Liver (tissue), 9 donors: Measurements from ENCODE around the gene NBEA. TPM values are rescaled to one million over a fixed set of nuclear protein-coding genes. Genes with fewer than 3 reads are reported as not detected.

Experiments
- DNase-seq: peaks from one replicate; pipeline ENCODE4 v3.0.0-alpha.2; 2017; ENCODE audit warnings: low spot score
- H3K27ac ChIP-seq, 2 donors: one replicate each; pipeline ENCODE4 v1.7.0; 2013; ENCODE audit warnings: inconsistent platforms in 2 of 2, low read length in 2 of 2, control low read depth in 1 of 2, low read depth in 1 of 2, mild to moderate bottlenecking in 1 of 2
- H3K27me3 ChIP-seq, 4 donors: one replicate each; pipeline versions ENCODE4 v1.6.1 to v1.7.0; 2013; ENCODE audit warnings: low read length in 3 of 4, inconsistent platforms in 1 of 4, mild to moderate bottlenecking in 1 of 4, moderate library complexity in 1 of 4; ENCODE audit not compliant: control insufficient read depth in 4 of 4, insufficient read depth in 4 of 4
- H3K36me3 ChIP-seq, 4 donors: one replicate each; pipeline versions ENCODE4 v1.6.1 to v1.7.0; 2013; ENCODE audit warnings: low read length in 3 of 4, mild to moderate bottlenecking in 3 of 4, low read depth in 1 of 4, moderate library complexity in 1 of 4; ENCODE audit not compliant: control insufficient read depth in 4 of 4, insufficient read depth in 3 of 4
- H3K4me1 ChIP-seq, 4 donors: one replicate each; pipeline versions ENCODE4 v1.6.1 to v1.7.0; 2013; ENCODE audit warnings: low read length in 3 of 4, mild to moderate bottlenecking in 3 of 4, moderate library complexity in 1 of 4; ENCODE audit not compliant: control insufficient read depth in 4 of 4, insufficient read depth in 4 of 4
- H3K4me3 ChIP-seq, 3 donors: one replicate each; pipeline versions ENCODE4 v1.6.1 to v1.7.0; 2013; ENCODE audit warnings: low read length in 3 of 3, control low read depth in 1 of 3, low read depth in 1 of 3, mild to moderate bottlenecking in 1 of 3
- H3K9ac ChIP-seq, 2 donors: one replicate each; pipeline ENCODE4 v1.7.0; 2013; ENCODE audit warnings: low read length in 2 of 2, mild to moderate bottlenecking in 2 of 2, moderate library complexity in 2 of 2, control low read depth in 1 of 2, low read depth in 1 of 2
- H3K9me3 ChIP-seq, 4 donors: one replicate each; pipeline versions ENCODE4 v1.6.1 to v1.7.0; 2013; ENCODE audit warnings: low read length in 3 of 4; ENCODE audit not compliant: control insufficient read depth in 4 of 4
- EGR1 ChIP-seq, 2 donors: IDR thresholded peaks; 2 replicates each; pipeline ENCODE4 v1.6.1; 2016 to 2018; ENCODE audit warnings: antibody characterized with exemption in 2 of 2, low read depth in 2 of 2
- FOXA1 ChIP-seq: IDR thresholded peaks from 2 replicates; pipeline ENCODE4 v1.6.1; 2016; ENCODE audit warnings: antibody characterized with exemption
- FOXA2 ChIP-seq: IDR thresholded peaks from 2 replicates; pipeline ENCODE4 v1.6.1; 2016; ENCODE audit warnings: antibody characterized with exemption
- GABPA ChIP-seq, 2 donors: IDR thresholded peaks in 1 of 2; conservative IDR thresholded peaks in 1 of 2; 2 replicates each; pipeline ENCODE4 v1.6.1; 2016; ENCODE audit warnings: antibody characterized with exemption in 2 of 2, mild to moderate bottlenecking in 1 of 2, moderate library complexity in 1 of 2
- HNF4A ChIP-seq, 2 donors: conservative IDR thresholded peaks; 2 replicates each; pipeline ENCODE4 v1.6.1; 2016; ENCODE audit warnings: antibody characterized with exemption in 2 of 2, mild to moderate bottlenecking in 2 of 2
- HNF4G ChIP-seq: IDR thresholded peaks from 2 replicates; pipeline ENCODE4 v1.6.1; 2016; ENCODE audit warnings: antibody characterized with exemption
- JUND ChIP-seq, 2 donors: IDR thresholded peaks; 2 replicates each; pipeline ENCODE4 v1.6.1; 2016; ENCODE audit warnings: antibody characterized with exemption in 2 of 2
- NR2F2 ChIP-seq: IDR thresholded peaks from 2 replicates; pipeline ENCODE4 v1.6.1; 2016; ENCODE audit warnings: antibody characterized with exemption
- RAD21 ChIP-seq, 2 donors: IDR thresholded peaks; 2 replicates each; pipeline ENCODE4 v1.6.1; 2016; ENCODE audit warnings: antibody characterized with exemption in 2 of 2, mild to moderate bottlenecking in 2 of 2
- RXRA ChIP-seq, 2 donors: IDR thresholded peaks; 2 replicates each; pipeline ENCODE4 v1.6.1; 2017 to 2018; ENCODE audit warnings: antibody characterized with exemption in 2 of 2, mild to moderate bottlenecking in 1 of 2
- SP1 ChIP-seq: IDR thresholded peaks from 2 replicates; pipeline ENCODE4 v1.6.1; 2018; ENCODE audit warnings: antibody characterized with exemption, mild to moderate bottlenecking
- TAF1 ChIP-seq: conservative IDR thresholded peaks from 2 replicates; pipeline ENCODE4 v1.6.1; 2016; ENCODE audit warnings: antibody characterized with exemption, mild to moderate bottlenecking
- YY1 ChIP-seq: IDR thresholded peaks from 2 replicates; pipeline ENCODE4 v1.6.1; 2016; ENCODE audit warnings: antibody characterized with exemption, mild to moderate bottlenecking
- WGBS: extraction: QIAGEN DNeasy Blood & Tissue Kit; methylation state at CpG from one replicate; pipeline ENCODE4 v1.1.7; 2013; 5-methylcytosine and 5-hydroxymethylcytosine counted together
- polyA plus RNA-seq, 2 donors: library from polyadenylated mRNA; stranded (reverse) in 1 of 2; unstranded in 1 of 2; fragments of 200-250 nt in 1 of 2; fragments of >200 nt in 1 of 2; fragmentation: Nextera tagmentation in 1 of 2; extraction: Ambion mirVana in 1 of 2; gene quantifications; one replicate each; pipeline versions ENCODE4 v1.2.1 to v1.2.3, GENCODE V29; 2013 to 2015
- total RNA-seq, 2 donors: library from RNA; depleted of rRNA; stranded (reverse); fragments of >200 nt; gene quantifications; one replicate each; pipeline ENCODE4 v1.2.3, GENCODE V29; 2014
- TF ChIP-seq, protein P1 (sequence below): fragments of 150-350 bp; IDR thresholded peaks from 2 replicates; pipeline ENCODE4 v1.5.1; 2017; ENCODE audit warnings: improper control_type of control experiment, low read depth, low read length; ENCODE audit not compliant: missing input control
- TF ChIP-seq, protein P2 (sequence below): IDR thresholded peaks from 2 replicates; pipeline ENCODE4 v1.6.1; 2016; ENCODE audit warnings: antibody characterized with exemption
- TF ChIP-seq, protein P3 (sequence below): IDR thresholded peaks from 2 replicates; pipeline ENCODE4 v1.6.1; 2016; ENCODE audit warnings: antibody characterized with exemption
- TF ChIP-seq, protein P4 (sequence below): IDR thresholded peaks from 2 replicates; pipeline ENCODE4 v1.6.1; 2016; ENCODE audit warnings: antibody characterized with exemption, mild to moderate bottlenecking
- TF ChIP-seq, protein P5 (sequence below): IDR thresholded peaks from 2 replicates; pipeline ENCODE4 v1.6.1; 2016; ENCODE audit warnings: antibody characterized with exemption
- donor health status: healthy.
- donor health status: healthy.
- donor health status: healthy.
- donor health status: healthy.
- donor health status: healthy.

NBEA gene
- total and polyA plus RNA-seq, 4 donors = 0.24 to 3.5 (median 1.4) TPM

DNA sequence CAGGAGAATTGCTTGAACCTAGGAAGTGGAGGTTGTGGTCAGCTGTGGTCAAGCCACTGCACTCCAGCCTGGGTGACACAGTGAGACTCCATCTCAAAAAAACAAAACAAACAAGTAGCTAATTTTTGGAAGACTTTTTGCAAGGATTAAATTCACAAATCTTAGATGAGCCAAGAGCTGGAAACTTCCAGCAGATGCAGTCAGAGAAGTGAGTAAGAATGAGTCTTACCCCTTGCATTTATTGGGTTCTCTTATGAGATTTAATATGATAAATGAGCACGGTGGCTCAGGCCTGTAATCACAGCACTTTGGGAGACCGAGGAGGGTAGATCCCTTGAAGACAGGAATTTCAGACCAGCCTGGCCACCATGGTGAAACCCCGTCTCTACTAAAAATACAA lies 44.9 kb upstream of the NBEA start (continued):
- TF ChIP-seq GABPA (IDR thresholded peaks at IDR 0.05 in 1 of 2, conservative IDR thresholded peaks at IDR 0.05 in 1 of 2) = no peak
- no peak for TF ChIP-seq JUND (IDR thresholded peaks at IDR 0.05)
- no peak for TF ChIP-seq FOXA2
- TF ChIP-seq, protein P1, sequence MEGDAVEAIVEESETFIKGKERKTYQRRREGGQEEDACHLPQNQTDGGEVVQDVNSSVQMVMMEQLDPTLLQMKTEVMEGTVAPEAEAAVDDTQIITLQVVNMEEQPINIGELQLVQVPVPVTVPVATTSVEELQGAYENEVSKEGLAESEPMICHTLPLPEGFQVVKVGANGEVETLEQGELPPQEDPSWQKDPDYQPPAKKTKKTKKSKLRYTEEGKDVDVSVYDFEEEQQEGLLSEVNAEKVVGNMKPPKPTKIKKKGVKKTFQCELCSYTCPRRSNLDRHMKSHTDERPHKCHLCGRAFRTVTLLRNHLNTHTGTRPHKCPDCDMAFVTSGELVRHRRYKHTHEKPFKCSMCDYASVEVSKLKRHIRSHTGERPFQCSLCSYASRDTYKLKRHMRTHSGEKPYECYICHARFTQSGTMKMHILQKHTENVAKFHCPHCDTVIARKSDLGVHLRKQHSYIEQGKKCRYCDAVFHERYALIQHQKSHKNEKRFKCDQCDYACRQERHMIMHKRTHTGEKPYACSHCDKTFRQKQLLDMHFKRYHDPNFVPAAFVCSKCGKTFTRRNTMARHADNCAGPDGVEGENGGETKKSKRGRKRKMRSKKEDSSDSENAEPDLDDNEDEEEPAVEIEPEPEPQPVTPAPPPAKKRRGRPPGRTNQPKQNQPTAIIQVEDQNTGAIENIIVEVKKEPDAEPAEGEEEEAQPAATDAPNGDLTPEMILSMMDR = no peak
- TF ChIP-seq HNF4G = no peak
- no peak for TF ChIP-seq HNF4A (conservative IDR thresholded peaks at IDR 0.05)

DNA sequence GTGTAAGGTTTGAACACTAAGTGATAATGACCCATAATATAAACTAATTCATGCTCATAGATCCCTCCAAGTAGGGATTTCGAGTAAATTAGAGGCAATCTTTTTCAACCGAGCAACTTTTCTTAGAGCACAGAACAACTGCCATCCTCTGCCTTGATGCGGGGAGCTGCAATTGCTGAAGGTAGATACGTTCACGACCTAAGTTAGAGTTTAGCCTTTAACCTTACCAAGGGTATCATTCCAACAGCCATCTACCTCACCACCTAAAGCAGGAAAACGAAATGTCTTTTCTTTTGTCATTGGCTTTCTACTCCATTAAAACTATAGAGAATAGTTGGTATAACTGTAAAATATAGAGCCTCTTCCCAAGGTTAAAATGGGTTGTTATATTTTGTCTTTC lies 42.2 kb upstream of the NBEA start:
- Histone ChIP-seq H3K27me3 (no peaks in the 10 kb centered on the region), H3K27ac (no peak overlapping the region), H3K9ac (no peak overlapping the region), H3K9me3 (no peaks in the 10 kb centered on the region), H3K4me1 (no peaks in the 10 kb centered on the region), H3K36me3 (no peaks in the 10 kb centered on the region), H3K4me3 (no peak overlapping the region)
- 32% methylated on average over 6 of the region's 6 CpGs for WGBS
- DNase-seq = no peak
- TF ChIP-seq RXRA (IDR thresholded peaks at IDR 0.05) (no peak), HNF4G (no peak), YY1 (no peak), EGR1 (IDR thresholded peaks at IDR 0.05; ENCODE audit: low read depth in 2 of 2) (no peak)

DNA sequence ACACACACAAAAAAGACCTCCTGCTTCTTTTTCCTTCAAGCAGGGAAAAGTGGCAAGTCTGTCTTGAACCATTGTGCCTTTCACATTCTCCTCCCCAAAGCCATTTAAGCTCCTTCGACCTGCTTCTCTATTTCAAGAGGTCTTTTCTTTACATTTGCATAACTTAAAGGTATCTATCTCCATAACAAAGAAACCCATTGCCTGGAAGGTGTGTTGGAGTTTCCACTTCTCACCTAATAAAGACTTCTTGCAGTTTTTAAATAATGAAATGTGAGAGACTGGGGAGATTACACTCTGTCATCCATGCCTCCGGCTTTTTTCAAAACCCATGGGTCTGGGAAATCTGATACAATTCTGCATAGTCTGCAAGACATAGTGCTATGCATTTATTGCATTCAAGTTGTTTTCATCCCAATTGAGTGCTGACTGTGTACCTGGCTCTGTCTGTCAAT lies 41.8 kb upstream of the NBEA start:
- WGBS = 36% methylated on average over 2 of the region's 2 CpGs
- Histone ChIP-seq H3K27me3 (no peaks in the 10 kb centered on the region), H3K4me3 (no peak overlapping the region), H3K36me3 (no peaks in the 10 kb centered on the region), H3K9ac (no peak overlapping the region), H3K9me3 (no peaks in the 10 kb centered on the region), H3K27ac (no peak overlapping the region), H3K4me1 (no peaks in the 10 kb centered on the region)
- DNase-seq = no peak
- TF ChIP-seq JUND (IDR thresholded peaks at IDR 0.05) (no peak), HNF4A (conservative IDR thresholded peaks at IDR 0.05) (no peak), FOXA1 (no peak), SP1 (no peak), RXRA (IDR thresholded peaks at IDR 0.05) (no peak), YY1 (no peak), HNF4G (no peak), NR2F2 (no peak), GABPA (IDR thresholded peaks at IDR 0.05 in 1 of 2, conservative IDR thresholded peaks at IDR 0.05 in 1 of 2) (no peak), EGR1 (IDR thresholded peaks at IDR 0.05; ENCODE audit: low read depth in 2 of 2) (no peak), RAD21 (IDR thresholded peaks at IDR 0.05) (no peak), FOXA2 (no peak), TAF1 (no peak)
- TF ChIP-seq, protein P2, sequence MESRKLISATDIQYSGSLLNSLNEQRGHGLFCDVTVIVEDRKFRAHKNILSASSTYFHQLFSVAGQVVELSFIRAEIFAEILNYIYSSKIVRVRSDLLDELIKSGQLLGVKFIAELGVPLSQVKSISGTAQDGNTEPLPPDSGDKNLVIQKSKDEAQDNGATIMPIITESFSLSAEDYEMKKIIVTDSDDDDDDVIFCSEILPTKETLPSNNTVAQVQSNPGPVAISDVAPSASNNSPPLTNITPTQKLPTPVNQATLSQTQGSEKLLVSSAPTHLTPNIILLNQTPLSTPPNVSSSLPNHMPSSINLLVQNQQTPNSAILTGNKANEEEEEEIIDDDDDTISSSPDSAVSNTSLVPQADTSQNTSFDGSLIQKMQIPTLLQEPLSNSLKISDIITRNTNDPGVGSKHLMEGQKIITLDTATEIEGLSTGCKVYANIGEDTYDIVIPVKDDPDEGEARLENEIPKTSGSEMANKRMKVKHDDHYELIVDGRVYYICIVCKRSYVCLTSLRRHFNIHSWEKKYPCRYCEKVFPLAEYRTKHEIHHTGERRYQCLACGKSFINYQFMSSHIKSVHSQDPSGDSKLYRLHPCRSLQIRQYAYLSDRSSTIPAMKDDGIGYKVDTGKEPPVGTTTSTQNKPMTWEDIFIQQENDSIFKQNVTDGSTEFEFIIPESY = no peak
- TF ChIP-seq, protein P3, sequence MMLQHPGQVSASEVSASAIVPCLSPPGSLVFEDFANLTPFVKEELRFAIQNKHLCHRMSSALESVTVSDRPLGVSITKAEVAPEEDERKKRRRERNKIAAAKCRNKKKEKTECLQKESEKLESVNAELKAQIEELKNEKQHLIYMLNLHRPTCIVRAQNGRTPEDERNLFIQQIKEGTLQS = no peak
- TF ChIP-seq, protein P4, sequence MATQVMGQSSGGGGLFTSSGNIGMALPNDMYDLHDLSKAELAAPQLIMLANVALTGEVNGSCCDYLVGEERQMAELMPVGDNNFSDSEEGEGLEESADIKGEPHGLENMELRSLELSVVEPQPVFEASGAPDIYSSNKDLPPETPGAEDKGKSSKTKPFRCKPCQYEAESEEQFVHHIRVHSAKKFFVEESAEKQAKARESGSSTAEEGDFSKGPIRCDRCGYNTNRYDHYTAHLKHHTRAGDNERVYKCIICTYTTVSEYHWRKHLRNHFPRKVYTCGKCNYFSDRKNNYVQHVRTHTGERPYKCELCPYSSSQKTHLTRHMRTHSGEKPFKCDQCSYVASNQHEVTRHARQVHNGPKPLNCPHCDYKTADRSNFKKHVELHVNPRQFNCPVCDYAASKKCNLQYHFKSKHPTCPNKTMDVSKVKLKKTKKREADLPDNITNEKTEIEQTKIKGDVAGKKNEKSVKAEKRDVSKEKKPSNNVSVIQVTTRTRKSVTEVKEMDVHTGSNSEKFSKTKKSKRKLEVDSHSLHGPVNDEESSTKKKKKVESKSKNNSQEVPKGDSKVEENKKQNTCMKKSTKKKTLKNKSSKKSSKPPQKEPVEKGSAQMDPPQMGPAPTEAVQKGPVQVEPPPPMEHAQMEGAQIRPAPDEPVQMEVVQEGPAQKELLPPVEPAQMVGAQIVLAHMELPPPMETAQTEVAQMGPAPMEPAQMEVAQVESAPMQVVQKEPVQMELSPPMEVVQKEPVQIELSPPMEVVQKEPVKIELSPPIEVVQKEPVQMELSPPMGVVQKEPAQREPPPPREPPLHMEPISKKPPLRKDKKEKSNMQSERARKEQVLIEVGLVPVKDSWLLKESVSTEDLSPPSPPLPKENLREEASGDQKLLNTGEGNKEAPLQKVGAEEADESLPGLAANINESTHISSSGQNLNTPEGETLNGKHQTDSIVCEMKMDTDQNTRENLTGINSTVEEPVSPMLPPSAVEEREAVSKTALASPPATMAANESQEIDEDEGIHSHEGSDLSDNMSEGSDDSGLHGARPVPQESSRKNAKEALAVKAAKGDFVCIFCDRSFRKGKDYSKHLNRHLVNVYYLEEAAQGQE = no peak
- TF ChIP-seq, protein P5, sequence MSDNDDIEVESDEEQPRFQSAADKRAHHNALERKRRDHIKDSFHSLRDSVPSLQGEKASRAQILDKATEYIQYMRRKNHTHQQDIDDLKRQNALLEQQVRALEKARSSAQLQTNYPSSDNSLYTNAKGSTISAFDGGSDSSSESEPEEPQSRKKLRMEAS = no peak
- TF ChIP-seq, protein P1 = no peak
